Hematopoietic multipotent progenitor cell treated with erythropoietin and hydrocortisone succinate and interleukin-3 and kit ligand, for 6 days (in vitro differentiated cells): ENCODE data around the gene FTMT.
"Not testable (repeated sequence)": the region's sequence is repeated elsewhere in the genome, so short reads cannot be mapped to it uniquely, and the experiment has no call there.

Experiments used
- DNase-seq: peaks from one replicate; pipeline ENCODE4 v3.0.0-alpha.2; 2015

The FTMT gene

GRCh38 chr5:121851643-121852574, at the start of gene FTMT:
Gene FTMT, plus strand, starts transcription at chr5:121851882. Its CDS starts 82 bp downstream, at chr5:121851964.
- DNase-seq, result no peak

GRCh38 chr5:121805251-121805650, 46.4 kb upstream of the FTMT start:
- not testable (repeated sequence) for DNase-seq

DNA sequence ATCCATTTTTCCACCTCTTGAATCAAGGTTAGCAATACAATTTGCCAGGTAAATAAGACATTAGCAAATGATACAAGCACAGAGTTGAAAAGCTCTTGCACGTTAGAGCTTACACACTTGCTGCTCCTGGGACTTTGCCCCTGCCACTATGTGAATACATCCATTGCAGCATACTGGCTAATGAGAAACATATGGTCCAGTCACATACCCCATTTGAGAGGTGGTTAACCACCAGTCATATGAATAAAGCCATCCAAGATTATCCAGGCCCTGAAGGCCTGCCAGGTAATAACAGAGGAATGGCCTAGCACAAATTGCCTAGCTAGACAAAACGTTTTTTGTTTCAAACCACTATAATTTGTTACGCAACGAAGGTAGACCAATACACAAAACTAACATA, 45.8 kb upstream of the FTMT start:
- no peak for DNase-seq

DNA sequence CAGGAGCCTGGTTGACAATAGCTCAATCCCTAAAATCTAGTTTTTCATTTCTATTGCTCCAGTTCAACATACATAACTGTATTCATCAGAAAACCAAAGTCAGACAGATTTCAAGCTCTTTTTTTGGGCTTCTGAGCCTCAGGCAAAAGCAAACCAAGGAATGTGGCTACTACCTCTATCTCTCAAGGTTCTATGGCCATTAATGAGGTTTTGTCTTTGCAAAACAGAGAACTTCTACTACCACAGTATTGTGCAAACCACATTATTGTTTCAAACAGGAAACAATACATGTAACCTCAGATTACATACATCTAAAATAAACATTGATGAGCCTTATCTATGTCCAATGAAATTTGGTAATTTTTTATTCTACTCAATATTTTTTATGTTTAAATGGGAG, 35.5 kb upstream of the FTMT start:
- DNase-seq, result peak; percentile 12

GRCh38 chr5:121819682-121820261, 31.9 kb upstream of the FTMT start:
- DNase-seq, result no peak

DNA sequence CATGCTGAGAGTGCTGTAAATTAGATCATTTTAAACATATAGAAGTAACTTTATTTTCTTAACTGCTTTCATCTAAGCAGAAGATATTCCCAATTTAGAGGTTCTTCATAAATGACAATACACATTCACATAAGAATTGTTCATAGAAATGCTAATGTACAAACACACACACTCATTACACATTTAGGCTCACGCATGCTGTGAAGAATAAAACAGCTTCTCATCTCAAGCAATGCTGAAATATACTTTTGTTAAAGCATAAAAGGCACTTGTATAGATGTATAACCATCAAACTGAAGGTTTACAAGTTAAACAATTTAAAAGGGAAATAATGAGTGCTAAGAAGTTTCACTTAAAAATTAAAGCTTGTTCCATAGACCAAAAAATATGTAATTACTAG, 18.1 kb upstream of the FTMT start:
- no peak for DNase-seq

DNA sequence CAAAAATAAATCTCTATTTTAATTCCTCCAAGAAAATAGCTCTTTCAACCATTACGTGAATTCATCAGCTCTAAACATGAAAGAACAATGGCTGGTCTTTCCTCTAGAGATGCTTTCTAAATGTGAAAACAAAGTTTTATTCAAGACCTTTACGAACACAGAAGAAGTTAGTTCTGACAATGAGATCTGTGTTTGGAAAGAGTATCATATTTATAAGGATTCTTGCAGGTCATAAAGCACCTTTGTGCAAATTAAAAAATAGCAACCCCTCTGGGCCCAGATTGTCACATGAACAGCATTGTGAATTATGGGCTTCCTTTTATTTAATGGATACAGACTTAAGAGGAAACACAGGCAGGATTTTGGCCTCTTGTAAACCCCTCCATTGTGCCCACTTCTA, 17.7 kb upstream of the FTMT start:
- no peak for DNase-seq

GRCh38 chr5:121841892-121842291, 9.8 kb upstream of the FTMT start:
- no peak for DNase-seq

DNA sequence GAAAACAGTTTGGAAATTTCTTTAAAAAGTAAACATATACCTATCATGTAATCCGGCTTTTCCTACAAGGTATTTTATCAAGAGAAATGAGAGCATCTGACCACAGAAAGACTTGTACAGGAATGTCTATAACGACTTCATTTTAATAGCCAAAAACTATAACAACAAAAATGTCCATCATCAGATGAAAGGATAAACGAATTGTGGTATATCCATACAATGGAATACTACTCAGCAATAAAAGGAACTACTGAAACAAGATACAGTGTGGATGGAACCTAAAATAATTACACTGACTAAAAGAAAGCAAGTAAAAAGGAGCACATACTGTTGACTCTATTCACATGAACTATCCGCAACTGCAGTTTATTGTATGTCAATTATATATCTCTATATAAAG, 1.4 kb upstream of the FTMT start:
- no peak for DNase-seq

DNA sequence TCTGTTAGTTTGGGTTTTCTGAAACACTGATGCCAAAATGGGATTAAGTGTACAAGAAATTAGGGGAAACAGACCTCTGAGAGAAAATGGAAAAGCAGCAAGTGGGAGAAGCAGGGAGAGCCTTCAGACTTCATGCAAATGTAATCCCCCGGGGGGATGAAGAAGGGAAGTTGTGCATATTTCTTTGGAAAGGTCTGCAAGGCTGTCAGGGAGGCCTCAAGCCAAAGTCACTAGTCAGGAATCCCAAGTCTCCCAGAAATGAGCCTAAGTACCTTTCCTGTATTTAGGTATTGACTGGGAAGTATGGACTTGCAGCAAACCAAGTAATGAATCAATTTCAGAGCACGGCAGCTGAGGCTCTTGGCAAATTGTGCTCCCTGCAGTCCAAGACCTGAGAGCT, 2.2 kb downstream of the FTMT start:
- no peak for DNase-seq

DNA sequence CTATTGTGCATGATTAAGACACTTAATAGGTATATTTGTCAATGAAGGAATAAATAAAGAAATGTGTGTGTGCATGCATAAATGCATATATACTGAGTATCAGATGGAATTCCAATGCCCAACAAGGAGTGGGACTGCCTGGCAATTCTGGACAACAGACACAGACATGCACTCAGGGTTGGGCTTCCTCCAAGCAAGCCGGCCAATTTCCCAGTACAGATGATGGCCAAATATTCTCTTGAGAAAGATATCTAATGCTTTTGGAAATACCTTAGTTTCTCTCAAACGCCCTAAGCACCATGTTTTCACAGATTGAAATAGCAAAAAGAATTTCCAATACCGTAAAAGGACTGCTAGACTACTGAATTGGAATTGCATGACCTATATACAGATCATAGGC, 11.1 kb downstream of the FTMT start:
- DNase-seq, result no peak

- no peak for DNase-seq
Observed at GRCh38 chr5:121863753-121864285, 12.1 kb downstream of the FTMT start.

DNA sequence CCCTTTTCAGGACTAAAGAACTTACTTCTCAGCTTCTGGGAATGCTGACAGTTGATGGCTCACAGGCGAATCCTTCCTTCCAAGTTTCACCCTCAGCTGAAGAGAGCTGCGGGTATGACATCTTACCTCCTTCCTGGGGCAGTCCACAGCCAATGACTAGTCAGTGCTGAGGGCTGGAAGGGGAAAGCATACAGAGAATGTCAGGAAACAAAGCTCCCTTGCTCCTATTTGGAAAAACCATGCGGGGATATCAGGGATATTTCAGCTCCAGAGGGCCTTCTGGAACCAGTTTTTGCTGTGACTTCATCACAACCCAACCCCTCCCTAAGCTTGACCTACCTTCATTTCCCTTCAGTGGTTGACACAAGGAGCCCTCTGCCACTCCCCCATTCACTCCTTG, 15.7 kb downstream of the FTMT start:
- DNase-seq, result no peak

DNA sequence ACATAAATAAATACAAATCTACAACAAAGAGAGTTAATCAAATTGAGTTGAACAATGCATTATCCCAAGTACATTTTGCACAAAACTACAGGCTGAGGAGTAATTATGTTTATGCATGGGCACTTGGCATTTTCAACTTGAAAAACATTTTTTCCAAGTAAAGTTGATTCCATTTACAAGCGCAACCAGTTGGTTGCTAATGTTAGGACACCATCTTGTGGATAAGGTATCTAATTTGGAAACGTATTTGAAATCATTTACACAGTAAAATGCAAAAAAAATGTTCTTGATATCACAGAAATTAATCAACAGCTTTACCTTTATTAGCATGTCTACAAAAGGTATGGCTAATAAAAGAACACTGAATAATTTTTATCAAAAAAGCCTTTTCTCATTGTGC, 18.8 kb downstream of the FTMT start:
- peak; percentile 20 for DNase-seq

- no peak for DNase-seq
Observed at GRCh38 chr5:121872856-121873255, 21.2 kb downstream of the FTMT start.

DNA sequence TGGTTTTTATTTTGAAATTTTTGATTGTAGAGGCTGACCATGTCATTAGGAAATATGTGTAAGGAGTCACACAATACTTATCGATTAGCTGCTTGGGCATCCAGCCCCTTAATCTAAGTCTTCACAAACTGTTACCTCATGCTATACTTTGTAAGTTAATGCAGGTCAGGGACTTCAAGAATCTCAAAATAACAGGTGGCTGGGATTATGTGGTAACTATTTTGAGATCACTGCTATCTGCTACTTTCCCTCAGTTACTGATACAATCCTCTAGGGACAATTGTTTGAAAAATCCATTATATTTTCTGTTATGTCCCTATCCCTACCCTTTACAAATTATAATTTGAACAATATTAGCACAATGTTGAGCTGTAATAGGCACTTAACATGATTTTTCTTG, 21.7 kb downstream of the FTMT start:
- no peak for DNase-seq

- DNase-seq, result no peak
Observed at GRCh38 chr5:121885630-121886029, 33.9 kb downstream of the FTMT start.

- no peak for DNase-seq
Observed at GRCh38 chr5:121887727-121888126, 36.0 kb downstream of the FTMT start.

- DNase-seq, result no peak
Observed at GRCh38 chr5:121890297-121890858, 38.7 kb downstream of the FTMT start.

- DNase-seq, result no peak
Observed at GRCh38 chr5:121897341-121897740, 45.7 kb downstream of the FTMT start.

- no peak for DNase-seq
Observed at GRCh38 chr5:121899346-121899745, 47.7 kb downstream of the FTMT start.
